H9 (cell line): Measurements from ENCODE around the gene SRGAP3. TPM values are rescaled to one million over a fixed set of nuclear protein-coding genes. Genes with fewer than 3 reads are reported as not detected.

Experiments
- DNase-seq: peaks from one replicate; pipeline ENCODE4 v3.0.0-alpha.2; 2017
- H2AFZ ChIP-seq: one replicate; pipeline ENCODE4 v1.6.1; 2013; ENCODE audit warnings: mild to moderate bottlenecking, low read length, control low read depth, moderate library complexity
- H2AK5ac ChIP-seq: 2 replicates; pipeline ENCODE4 v1.6.1; 2013; ENCODE audit warnings: low read length, control low read depth, mixed read lengths; ENCODE audit not compliant: insufficient read length
- H2BK120ac ChIP-seq: one replicate; pipeline ENCODE4 v1.6.1; 2013; ENCODE audit warnings: low read depth, mild to moderate bottlenecking, low read length, control low read depth, inconsistent platforms; ENCODE audit not compliant: poor library complexity, severe bottlenecking
- H2BK12ac ChIP-seq: 2 replicates; pipeline ENCODE4 v1.6.1; 2013; ENCODE audit warnings: low read length, control low read depth, mixed read lengths, low read depth; ENCODE audit not compliant: insufficient read length
- H2BK15ac ChIP-seq: 2 replicates; pipeline ENCODE4 v1.6.1; 2013; ENCODE audit warnings: low read depth, low read length, control low read depth
- H2BK20ac ChIP-seq: one replicate; pipeline ENCODE4 v1.6.1; 2013; ENCODE audit warnings: low read depth, mild to moderate bottlenecking, low read length, control low read depth, inconsistent platforms; ENCODE audit not compliant: poor library complexity, severe bottlenecking
- H2BK5ac ChIP-seq: 2 replicates; pipeline ENCODE4 v1.6.1; 2013; ENCODE audit warnings: low read length, control low read depth, mixed read lengths; ENCODE audit not compliant: insufficient read length
- H3K14ac ChIP-seq: 2 replicates; pipeline ENCODE4 v1.6.1; 2013; ENCODE audit warnings: low read length, control low read depth; ENCODE audit not compliant: insufficient read depth
- H3K18ac ChIP-seq: 2 replicates; pipeline ENCODE4 v1.6.1; 2013; ENCODE audit warnings: low read depth, mild to moderate bottlenecking, mixed read lengths, low read length, control low read depth; ENCODE audit not compliant: insufficient read length
- H3K23ac ChIP-seq: 2 replicates; pipeline ENCODE4 v1.6.1; 2013; ENCODE audit warnings: low read length, control low read depth, mixed read lengths, low read depth; ENCODE audit not compliant: insufficient read length
- H3K23me2 ChIP-seq: 2 replicates; pipeline ENCODE4 v1.6.1; 2013; ENCODE audit warnings: low read depth, mild to moderate bottlenecking, mixed read lengths, low read length, control low read depth; ENCODE audit not compliant: insufficient read length, poor library complexity, severe bottlenecking
- H3K27ac ChIP-seq: 2 replicates; pipeline ENCODE4 v1.5.1; 2013; ENCODE audit warnings: low read length, control low read depth, mixed read lengths, low read depth; ENCODE audit not compliant: insufficient read length
- H3K27me3 ChIP-seq: 2 replicates; pipeline ENCODE4 v1.6.1; 2013; ENCODE audit warnings: low read length, control low read depth, inconsistent platforms; ENCODE audit not compliant: insufficient read depth
- H3K4ac ChIP-seq: 2 replicates; pipeline ENCODE4 v1.6.1; 2013; ENCODE audit warnings: low read depth, mild to moderate bottlenecking, control low read depth, inconsistent platforms, low read length, moderate library complexity
- H3K4me1 ChIP-seq: 2 replicates; pipeline ENCODE4 v1.6.1; 2013; ENCODE audit warnings: low read length, control low read depth, inconsistent platforms; ENCODE audit not compliant: insufficient read depth
- H3K4me2 ChIP-seq: 2 replicates; pipeline ENCODE4 v1.6.1; 2013; ENCODE audit warnings: low read length, control low read depth, mixed read lengths; ENCODE audit not compliant: insufficient read length, insufficient read depth
- H3K56ac ChIP-seq: 2 replicates; pipeline ENCODE4 v1.6.1; 2013; ENCODE audit warnings: low read depth, mild to moderate bottlenecking, mixed read lengths, low read length, control low read depth; ENCODE audit not compliant: insufficient read length
- H3K79me1 ChIP-seq: 2 replicates; pipeline ENCODE4 v1.6.1; 2013; ENCODE audit warnings: low read depth, mild to moderate bottlenecking, moderate library complexity, low read length, control low read depth, inconsistent platforms; ENCODE audit not compliant: insufficient read depth, poor library complexity, severe bottlenecking
- H3K79me2 ChIP-seq: 2 replicates; pipeline ENCODE4 v1.6.1; 2013; ENCODE audit warnings: low read length, control low read depth, inconsistent platforms; ENCODE audit not compliant: insufficient read depth
- H3K9ac ChIP-seq: 2 replicates; pipeline ENCODE4 v1.6.1; 2013; ENCODE audit warnings: low read length, control low read depth, mixed read lengths; ENCODE audit not compliant: insufficient read length; ENCODE audit errors: extremely low read depth
- H3K9me3 ChIP-seq: one replicate; pipeline ENCODE4 v1.6.1; 2013; ENCODE audit warnings: low read depth, low read length, inconsistent platforms; ENCODE audit not compliant: control insufficient read depth
- H3T11ph ChIP-seq: one replicate; pipeline ENCODE4 v1.6.1; 2013; ENCODE audit warnings: mild to moderate bottlenecking, low read length, control low read depth, inconsistent platforms
- H4K20me1 ChIP-seq: one replicate; pipeline ENCODE4 v1.6.1; 2013; ENCODE audit not compliant: control insufficient read depth, insufficient read length, insufficient read depth
- H4K5ac ChIP-seq: 2 replicates; pipeline ENCODE4 v1.6.1; 2013; ENCODE audit warnings: low read depth, mild to moderate bottlenecking, mixed read lengths, low read length, control low read depth; ENCODE audit not compliant: insufficient read length
- H4K8ac ChIP-seq: replicated peaks from 2 replicates; pipeline ENCODE4 v1.6.1; 2013; ENCODE audit warnings: low read length, control low read depth, mixed read lengths, low read depth; ENCODE audit not compliant: insufficient read length
- H4K91ac ChIP-seq: 2 replicates; pipeline ENCODE4 v1.6.1; 2013; ENCODE audit warnings: low read depth, mild to moderate bottlenecking, moderate library complexity, mixed read lengths, low read length, control low read depth; ENCODE audit not compliant: insufficient read length
- H3K27ac Mint-ChIP-seq, 3 experiments: 2 replicates in 2 of 3; 3 replicates in 1 of 3; pipeline ENCODE4 v1.8.0; 2020 to 2021; ENCODE audit warnings: mixed read lengths in 3 of 3, mild to moderate bottlenecking in 1 of 3, moderate library complexity in 1 of 3
- H3K27me3 Mint-ChIP-seq: 2 replicates; pipeline ENCODE4 v1.8.0; 2021; ENCODE audit warnings: low read depth, mild to moderate bottlenecking, moderate library complexity, mixed read lengths
- H3K36me3 Mint-ChIP-seq, 3 experiments: 2 replicates in 2 of 3; 3 replicates in 1 of 3; pipeline ENCODE4 v1.8.0; 2020 to 2021; ENCODE audit warnings: low read depth in 3 of 3, mixed read lengths in 3 of 3; ENCODE audit not compliant: insufficient read depth in 1 of 3
- H3K4me1 Mint-ChIP-seq, 2 experiments: 2 replicates each; pipeline ENCODE4 v1.8.0; 2020; ENCODE audit warnings: mixed read lengths in 2 of 2
- H3K4me3 Mint-ChIP-seq, 2 experiments: 2 replicates in 1 of 2; 3 replicates in 1 of 2; pipeline ENCODE4 v1.8.0; 2020 to 2021; ENCODE audit warnings: mild to moderate bottlenecking in 2 of 2, mixed read lengths in 2 of 2, moderate library complexity in 1 of 2
- H3K9me3 Mint-ChIP-seq, 2 experiments: 2 replicates in 1 of 2; 3 replicates in 1 of 2; pipeline ENCODE4 v1.8.0; 2020; ENCODE audit warnings: mild to moderate bottlenecking in 2 of 2, mixed read lengths in 2 of 2, moderate library complexity in 1 of 2
- WGBS: extraction: QIAGEN DNeasy Blood & Tissue Kit; methylation state at CpG from one replicate; pipeline ENCODE4 v1.1.7; 2013; ENCODE audit warnings: missing lambda C conversion rate, low lambda C conversion rate, mixed read lengths; ENCODE audit not compliant: insufficient read length; ENCODE audit errors: extremely low coverage; 5-methylcytosine and 5-hydroxymethylcytosine counted together
- total RNA-seq: library from RNA; stranded (reverse); gene quantifications from 2 replicates; pipeline ENCODE4 v1.2.1, GENCODE V29; 2021
- TF ChIP-seq, protein P1 (sequence below): fragments of 200-600 bp; sonication (generic); conservative IDR thresholded peaks from 3 replicates; pipeline ENCODE4 v1.8.0; 2021; ENCODE audit warnings: antibody characterized with exemption, mild to moderate bottlenecking

SRGAP3 gene
- total RNA-seq, 1 experiment from 2014 or later: 3.4 TPM

DNA sequence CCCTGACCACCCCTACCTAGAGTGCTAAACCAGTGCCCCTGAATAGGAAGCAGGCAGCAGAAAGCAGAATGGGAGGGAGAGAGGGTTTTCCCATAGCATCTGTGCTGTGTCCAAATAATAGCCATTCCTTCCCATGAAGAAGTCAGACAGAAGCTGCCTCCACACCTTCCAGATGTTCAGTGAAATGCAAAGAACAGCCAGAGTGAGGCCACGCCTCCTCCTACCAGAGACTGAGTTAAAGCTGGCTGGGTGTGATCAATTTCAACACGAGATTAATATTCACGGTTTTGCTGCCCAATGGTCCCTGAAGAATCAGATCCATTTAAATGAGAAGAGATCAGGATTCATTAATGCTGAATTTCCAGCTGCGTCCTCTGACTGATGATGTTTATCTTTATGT, 111.8 kb downstream of the SRGAP3 start:
- Histone ChIP-seq H3K4me1 (no peaks in the 10 kb centered on the region; the same call in 1 of the 2 replicates), H3K79me2 (no peaks in the 10 kb centered on the region), H2BK120ac (no peak overlapping the region), H3K4ac (no peak overlapping the region), H4K8ac (no peak overlapping the region), H2BK15ac (no peak overlapping the region), H3K4me2 (no peak overlapping the region), H3K14ac (no peak overlapping the region), H3K27ac (no peak overlapping the region), H3K9ac (no peak overlapping the region), H3K27me3 (peaks cover 2% of the 10 kb centered on the region; the same call in 1 of the 2 replicates), H4K20me1 (no peaks in the 10 kb centered on the region), H2BK12ac (no peak overlapping the region), H2AFZ (no peak overlapping the region), H3K18ac (no peak overlapping the region), H2AK5ac (no peak overlapping the region), H3K56ac (no peak overlapping the region), H3K9me3 (no peaks in the 10 kb centered on the region), H4K91ac (no peak overlapping the region), H4K5ac (no peak overlapping the region), H2BK20ac (no peak overlapping the region), H3K23me2 (peaks cover 3% of the 10 kb centered on the region), H3K79me1 (no peaks in the 10 kb centered on the region), H3T11ph (no peak overlapping the region), H3K23ac (no peak overlapping the region), H2BK5ac (no peak overlapping the region)
- DNase-seq: no peak
- peaks cover 33% of the 10 kb centered on the region for H3K27me3 Mint-ChIP-seq
- H3K4me1 Mint-ChIP-seq: peaks cover 15 to 16% of the 10 kb centered on the region in 2 experiments
- peaks cover 0 to 8% (median 3%) of the 10 kb centered on the region in 3 experiments; a peak in 3 of 7 replicates for H3K36me3 Mint-ChIP-seq
- WGBS: no CpG with 5 or more reads among the region's 4 CpGs
- H3K9me3 Mint-ChIP-seq: peaks cover 0 to 8% of the 10 kb centered on the region in 2 experiments; a peak in 4 of 5 replicates
- TF ChIP-seq, protein P1, sequence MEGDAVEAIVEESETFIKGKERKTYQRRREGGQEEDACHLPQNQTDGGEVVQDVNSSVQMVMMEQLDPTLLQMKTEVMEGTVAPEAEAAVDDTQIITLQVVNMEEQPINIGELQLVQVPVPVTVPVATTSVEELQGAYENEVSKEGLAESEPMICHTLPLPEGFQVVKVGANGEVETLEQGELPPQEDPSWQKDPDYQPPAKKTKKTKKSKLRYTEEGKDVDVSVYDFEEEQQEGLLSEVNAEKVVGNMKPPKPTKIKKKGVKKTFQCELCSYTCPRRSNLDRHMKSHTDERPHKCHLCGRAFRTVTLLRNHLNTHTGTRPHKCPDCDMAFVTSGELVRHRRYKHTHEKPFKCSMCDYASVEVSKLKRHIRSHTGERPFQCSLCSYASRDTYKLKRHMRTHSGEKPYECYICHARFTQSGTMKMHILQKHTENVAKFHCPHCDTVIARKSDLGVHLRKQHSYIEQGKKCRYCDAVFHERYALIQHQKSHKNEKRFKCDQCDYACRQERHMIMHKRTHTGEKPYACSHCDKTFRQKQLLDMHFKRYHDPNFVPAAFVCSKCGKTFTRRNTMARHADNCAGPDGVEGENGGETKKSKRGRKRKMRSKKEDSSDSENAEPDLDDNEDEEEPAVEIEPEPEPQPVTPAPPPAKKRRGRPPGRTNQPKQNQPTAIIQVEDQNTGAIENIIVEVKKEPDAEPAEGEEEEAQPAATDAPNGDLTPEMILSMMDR: no peak
- no peak overlapping the region for H3K27ac Mint-ChIP-seq
- H3K4me3 Mint-ChIP-seq: no peak overlapping the region
